ENCODE results near the gene TRDN.
"Not testable (repeated sequence)": the region's sequence is repeated elsewhere in the genome, so short reads cannot be mapped to it uniquely, and the experiment has no call there.

TRDN gene

GRCh38 chr6:123489589-123489988 is 147.2 kb downstream of the TRDN start:
- no peak for DNase-seq

- DNase-seq: no peak
Observed at GRCh38 chr6:123480986-123481385, 155.8 kb downstream of the TRDN start.

GRCh38 chr6:123472025-123472702 is 164.6 kb downstream of the TRDN start:
- DNase-seq: not testable (repeated sequence)

DNA sequence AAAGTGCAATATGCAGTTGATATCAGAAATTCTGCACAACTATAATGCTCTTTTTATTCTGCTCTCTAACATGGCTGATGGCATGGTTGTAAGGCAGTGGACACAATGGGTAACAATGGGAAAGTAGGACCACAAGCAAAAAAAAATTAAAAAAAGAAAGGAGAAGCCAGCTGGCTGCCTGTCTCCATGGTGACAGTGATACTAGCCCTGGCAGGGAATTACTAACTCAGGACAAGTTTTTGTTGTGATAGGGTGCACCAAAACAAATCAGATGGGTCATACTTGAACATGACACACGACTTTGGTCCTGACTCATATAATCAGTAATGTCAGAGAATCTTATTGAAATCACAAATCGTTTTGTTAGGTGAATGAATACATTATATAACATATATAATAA is 169.4 kb downstream of the TRDN start:
- no peak for DNase-seq

- no peak for DNase-seq
Observed at GRCh38 chr6:123462152-123462551, 174.6 kb downstream of the TRDN start.

- no peak for DNase-seq
Observed at GRCh38 chr6:123458218-123458617, 178.5 kb downstream of the TRDN start.

GRCh38 chr6:123456836-123457235 is 179.9 kb downstream of the TRDN start:
- DNase-seq: no peak

DNA sequence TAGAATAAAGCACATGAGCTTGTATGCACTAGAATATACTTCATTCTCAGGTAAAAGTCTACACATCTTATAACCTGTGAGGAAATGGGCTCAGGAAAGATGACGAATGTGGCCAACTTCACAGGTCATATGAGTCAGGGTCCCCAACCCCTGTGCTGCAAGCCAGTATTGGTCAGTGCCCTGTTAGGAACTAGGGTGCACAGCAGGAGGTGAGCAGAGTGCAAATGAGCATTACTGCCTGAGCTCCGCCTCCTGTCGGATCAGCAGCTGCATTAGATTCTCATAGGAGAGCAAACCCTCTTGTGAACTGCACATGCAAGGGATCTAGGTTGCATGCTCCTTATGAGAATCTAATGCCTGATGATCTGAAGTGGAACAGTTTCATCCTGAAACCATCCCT is 182.3 kb downstream of the TRDN start:
- no peak for DNase-seq

DNA sequence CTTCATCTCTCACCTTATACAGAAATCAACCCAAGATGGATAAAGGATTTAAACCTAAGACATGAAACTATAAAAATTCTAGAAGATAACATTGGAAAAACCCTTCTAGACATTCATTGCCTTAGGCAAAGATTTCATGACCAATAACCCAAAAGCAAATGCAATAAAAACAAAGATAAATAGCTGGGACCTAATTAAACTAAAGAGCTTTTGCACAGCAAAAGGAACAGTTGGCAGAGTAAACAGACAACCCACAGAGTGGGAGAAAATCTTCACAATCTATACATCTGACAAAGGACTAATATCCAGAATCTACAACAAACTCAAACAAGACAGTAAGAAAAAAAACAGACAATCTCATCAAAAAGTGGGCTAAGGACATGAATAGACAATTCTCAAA is 183.7 kb downstream of the TRDN start:
- not testable (repeated sequence) for DNase-seq

DNA sequence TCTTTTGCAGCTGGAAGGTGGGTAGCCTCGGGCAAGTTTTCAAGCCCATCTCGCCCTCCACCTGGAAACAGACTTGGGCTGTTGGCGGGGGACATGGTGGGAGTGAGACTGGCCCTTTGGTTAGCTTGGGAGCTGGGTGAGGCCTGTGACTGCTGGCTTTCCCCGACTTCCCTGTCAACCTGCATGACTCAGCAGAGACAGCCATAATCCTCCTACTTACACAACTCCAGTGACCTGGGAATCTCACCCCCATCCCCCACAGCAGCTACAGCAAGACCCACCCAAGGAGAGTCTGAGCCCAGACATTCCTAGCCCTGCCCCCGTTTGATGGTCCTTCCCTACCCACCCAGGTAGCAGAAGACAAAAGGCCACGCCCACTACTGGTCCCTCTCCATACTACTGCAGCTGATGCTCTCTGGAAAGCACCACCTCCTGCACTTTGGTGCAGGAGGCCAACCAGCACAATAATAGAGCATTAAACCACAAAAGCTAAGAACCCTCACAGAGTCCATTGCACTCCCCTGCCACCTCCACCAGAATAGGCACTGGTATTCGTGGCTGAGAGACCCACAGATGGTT is 188.4 kb downstream of the TRDN start:
- DNase-seq: no peak

- no peak for DNase-seq
Observed at GRCh38 chr6:123447315-123447937, 189.3 kb downstream of the TRDN start.

GRCh38 chr6:123439371-123439770 is 197.4 kb downstream of the TRDN start:
- DNase-seq: no peak

- no peak for DNase-seq
Observed at GRCh38 chr6:123434186-123434585, 202.6 kb downstream of the TRDN start.

- no peak for DNase-seq
Observed at GRCh38 chr6:123430970-123431369, 205.8 kb downstream of the TRDN start.

DNA sequence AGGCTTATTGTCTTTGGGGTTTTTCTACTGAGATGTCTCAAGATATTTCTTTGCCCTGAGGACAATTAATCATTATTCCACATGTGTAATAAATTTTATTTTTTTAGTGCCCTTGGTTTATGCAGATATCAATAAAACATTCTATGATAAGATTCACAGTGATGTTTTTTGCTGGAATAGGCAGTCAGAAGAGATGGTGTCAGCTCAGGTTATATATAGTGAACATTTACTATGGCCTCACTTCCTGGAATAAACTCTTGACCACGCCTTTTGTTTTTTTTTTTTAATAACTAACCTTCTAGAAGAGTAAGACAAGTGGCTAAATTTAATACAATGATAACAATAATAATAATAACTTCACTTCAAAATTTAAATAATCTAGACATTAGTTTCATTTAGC is 209.7 kb downstream of the TRDN start:
- DNase-seq: no peak

- no peak for DNase-seq
Observed at GRCh38 chr6:123423130-123423529, 213.6 kb downstream of the TRDN start.

DNA sequence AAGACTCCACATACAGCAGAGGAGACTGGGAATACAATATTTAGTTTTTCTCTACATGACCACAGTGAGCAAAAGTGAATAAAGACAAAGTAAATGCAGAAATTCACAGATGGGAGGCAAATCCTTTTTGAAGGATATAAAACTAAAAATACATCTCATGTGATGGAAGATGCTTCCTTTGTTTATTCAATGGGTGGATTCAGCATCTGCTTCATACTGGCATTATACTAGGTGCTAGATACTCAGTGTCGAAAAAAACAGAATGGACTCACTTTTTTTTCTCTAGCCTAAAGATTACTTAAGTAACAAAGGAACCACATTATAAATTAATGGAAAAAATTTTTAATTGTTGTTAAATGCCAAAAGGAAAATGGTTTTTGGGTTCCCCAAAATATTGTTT is 216.2 kb downstream of the TRDN start:
- DNase-seq: no peak

GRCh38 chr6:123418071-123418470 is 218.7 kb downstream of the TRDN start:
- DNase-seq: no peak

- DNase-seq: no peak
Observed at GRCh38 chr6:123417535-123417934, 219.2 kb downstream of the TRDN start.

DNA sequence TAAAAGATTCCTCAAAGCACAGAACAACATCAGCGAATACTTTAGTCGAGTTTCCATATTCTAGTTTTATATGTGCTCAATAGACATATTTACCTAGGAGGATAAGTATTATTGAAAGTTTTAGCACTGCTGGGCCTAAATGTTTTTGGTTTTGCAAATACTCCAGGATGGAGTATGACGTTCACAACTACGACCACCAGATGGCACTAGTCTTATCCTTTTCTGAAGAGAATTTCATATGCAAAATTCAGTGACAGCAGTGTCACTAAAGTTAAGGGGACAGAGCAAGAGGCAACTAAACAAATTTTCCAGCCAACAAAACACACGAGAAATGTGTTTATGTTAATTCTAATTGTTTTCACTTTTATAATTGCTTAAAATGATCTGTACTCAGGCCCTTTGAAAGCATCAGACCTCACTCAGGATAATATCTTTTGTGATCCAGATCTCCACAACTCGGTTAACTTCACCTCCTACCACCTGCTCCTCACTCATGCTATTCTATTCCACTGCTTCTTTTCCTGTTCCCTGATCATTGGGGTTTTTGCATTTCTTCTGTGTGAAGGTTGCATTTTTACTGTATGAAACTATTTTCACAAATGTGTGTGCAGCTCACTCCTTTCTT is 220.8 kb downstream of the TRDN start:
- DNase-seq: peak; percentile 39

DNA sequence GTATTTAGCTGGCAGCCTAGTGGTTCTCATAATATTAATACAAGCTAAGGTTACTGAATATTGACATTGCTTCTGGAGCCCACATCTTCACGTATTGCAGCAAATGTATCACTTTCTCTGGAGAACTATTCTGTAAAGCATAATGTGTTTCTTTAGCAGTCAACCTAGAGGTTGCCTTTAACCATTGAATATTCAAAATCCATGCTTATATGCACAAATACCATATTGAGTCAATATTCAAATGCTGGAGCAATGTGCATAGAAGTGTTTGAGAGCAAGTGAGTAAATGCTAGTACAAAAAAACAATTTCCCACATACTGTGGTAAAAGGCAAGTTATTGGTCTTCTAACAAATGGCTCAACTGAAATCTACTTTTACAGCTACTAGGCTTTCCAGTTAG is 231.8 kb downstream of the TRDN start:
- DNase-seq: no peak

DNA sequence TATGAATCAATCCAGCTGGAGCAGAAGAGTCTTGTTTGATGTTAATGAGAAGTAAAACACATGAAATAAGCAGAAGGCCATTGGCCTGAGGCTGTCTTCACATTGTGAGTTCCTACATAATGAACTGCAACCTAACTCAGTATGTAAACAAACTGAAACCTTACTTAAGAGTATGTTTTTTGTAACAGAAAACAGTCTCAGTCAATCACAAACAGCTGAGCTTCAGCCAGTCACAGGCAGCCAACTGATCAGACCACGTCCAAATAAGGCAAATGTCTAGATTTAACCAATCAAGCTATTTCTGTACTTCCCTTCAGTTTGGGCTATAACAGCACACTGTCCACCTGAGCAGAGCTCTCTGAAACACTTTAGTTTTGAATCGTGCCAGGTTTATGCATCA is 234.7 kb downstream of the TRDN start:
- DNase-seq: no peak

- DNase-seq: no peak
Observed at GRCh38 chr6:123398072-123398471, 238.7 kb downstream of the TRDN start.

DNA sequence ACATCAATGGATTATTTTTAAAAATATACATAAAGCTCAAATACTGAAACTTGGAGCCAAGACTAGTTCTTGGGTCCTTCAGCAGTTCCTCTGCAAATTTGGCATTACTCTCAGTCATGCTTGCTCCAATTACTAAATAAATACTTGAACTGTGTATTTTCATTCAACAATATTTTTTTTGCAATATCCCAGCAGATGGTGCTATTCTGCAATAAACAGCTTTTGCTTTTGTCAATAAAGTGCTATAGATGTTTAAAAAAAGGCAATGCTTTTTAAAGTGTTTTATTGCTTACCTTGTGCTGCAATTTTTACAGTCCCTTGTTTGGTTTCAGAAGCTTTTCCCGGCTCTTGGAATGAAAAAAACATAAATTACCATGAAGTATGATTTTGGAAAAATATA is 243.4 kb downstream of the TRDN start:
- no peak for DNase-seq
